ENCODE results near the gene HSPA1B.
A peak's percentile ranks its signal among the peaks of the same experiment; 100 is the strongest.
"Not testable (repeated sequence)": the region's sequence is repeated elsewhere in the genome, so short reads cannot be mapped to it uniquely, and the experiment has no call there.

HSPA1B gene

DNA sequence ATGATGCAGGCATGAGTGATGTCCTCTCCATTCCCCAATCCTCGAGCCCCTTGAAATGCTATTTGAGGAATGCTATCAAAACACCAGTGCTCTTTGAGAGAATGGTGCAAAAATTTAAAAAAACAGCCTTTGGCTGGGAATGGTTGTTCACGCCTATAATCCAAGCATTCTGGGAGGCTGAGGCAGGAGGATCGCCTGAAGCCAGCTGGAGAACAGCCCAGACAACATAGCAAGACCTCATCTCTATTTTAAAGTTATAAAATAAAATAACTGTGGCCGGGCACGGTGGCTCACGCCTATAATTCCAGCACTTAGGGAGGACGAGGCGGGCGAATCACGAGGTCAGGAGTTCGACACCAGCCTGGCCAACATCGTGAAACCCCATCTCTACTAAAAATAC is 27.8 kb upstream of the HSPA1B start:
- DNase-seq: no peak

- not testable (repeated sequence) for DNase-seq
Observed at GRCh38 chr6:31801031-31801927, 26.3 kb upstream of the HSPA1B start.

GRCh38 chr6:31805939-31806469 is 21.5 kb upstream of the HSPA1B start:
- DNase-seq: no peak

- DNase-seq: peak; percentile 97 to 98
Observed at GRCh38 chr6:31806470-31807272, 20.9 kb upstream of the HSPA1B start, which contains the start of gene LSM2. Gene LSM2 (minus strand): TSS chr6:31806966. CDS start chr6:31806757, 209 bp downstream.

- DNase-seq: not testable (repeated sequence)
Observed at GRCh38 chr6:31808599-31808998, 18.9 kb upstream of the HSPA1B start.

DNA sequence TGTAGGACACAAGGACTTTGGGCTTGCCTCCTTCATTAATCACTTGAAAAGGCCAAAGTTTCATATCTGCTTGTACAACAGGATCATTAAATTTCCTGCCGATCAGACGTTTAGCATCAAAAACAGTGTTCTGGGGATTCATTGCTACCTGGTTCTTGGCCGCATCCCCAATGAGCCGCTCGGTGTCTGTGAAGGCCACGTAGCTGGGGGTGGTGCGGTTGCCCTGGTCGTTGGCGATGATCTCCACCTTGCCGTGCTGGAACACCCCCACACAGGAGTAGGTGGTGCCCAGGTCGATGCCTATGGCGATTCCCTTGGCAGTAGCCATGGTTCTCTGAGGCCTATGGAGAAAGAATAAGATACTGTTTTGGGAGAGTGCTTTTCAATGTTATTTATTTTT is 15.9 kb upstream of the HSPA1B start:
- DNase-seq: no peak

GRCh38 chr6:31813465-31813849 is 14.1 kb upstream of the HSPA1B start:
- no peak for DNase-seq

DNA sequence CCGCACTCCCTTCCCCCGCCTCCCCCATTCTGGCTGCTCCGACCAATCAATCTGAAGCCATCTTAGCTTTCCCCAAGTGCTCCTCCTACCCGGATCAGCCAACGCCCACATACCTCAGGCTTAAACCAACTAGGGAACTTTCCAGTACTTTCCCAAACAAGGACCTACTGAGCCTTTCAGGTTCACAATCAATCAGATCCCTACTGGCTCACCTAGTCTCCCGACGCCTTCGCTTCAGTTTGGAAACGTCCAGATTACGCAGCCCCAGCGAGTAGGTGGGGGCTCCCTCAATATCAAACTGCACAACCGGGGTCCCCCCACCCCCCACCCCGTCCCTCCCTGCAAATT is 12.9 kb upstream of the HSPA1B start:
- peak; percentile 74 to 75 for DNase-seq

- DNase-seq: peak; percentile 60 to 72
Observed at GRCh38 chr6:31815025-31815838, 12.3 kb upstream of the HSPA1B start, which contains the start of the genes HSPA1A and HSPA1L. Gene HSPA1A (plus strand): TSS chr6:31815543. CDS start chr6:31815757, 214 bp downstream. Gene HSPA1L (minus strand): TSS chr6:31815283. CDS start chr6:31811972, 3,311 bp downstream.

DNA sequence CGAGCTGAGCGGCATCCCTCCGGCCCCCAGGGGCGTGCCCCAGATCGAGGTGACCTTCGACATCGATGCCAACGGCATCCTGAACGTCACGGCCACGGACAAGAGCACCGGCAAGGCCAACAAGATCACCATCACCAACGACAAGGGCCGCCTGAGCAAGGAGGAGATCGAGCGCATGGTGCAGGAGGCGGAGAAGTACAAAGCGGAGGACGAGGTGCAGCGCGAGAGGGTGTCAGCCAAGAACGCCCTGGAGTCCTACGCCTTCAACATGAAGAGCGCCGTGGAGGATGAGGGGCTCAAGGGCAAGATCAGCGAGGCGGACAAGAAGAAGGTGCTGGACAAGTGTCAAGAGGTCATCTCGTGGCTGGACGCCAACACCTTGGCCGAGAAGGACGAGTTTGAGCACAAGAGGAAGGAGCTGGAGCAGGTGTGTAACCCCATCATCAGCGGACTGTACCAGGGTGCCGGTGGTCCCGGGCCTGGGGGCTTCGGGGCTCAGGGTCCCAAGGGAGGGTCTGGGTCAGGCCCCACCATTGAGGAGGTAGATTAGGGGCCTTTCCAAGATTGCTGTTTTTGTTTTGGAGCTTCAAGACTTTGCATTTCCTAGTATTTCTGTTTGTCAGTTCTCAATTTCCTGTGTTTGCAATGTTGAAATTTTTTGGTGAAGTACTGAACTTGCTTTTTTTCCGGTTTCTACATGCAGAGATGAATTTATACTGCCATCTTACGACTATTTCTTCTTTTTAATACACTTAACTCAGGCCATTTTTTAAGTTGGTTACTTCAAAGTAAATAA is 10.2 kb upstream of the HSPA1B start:
- peak in 1 of 2 donors; percentile 14 for DNase-seq

DNA sequence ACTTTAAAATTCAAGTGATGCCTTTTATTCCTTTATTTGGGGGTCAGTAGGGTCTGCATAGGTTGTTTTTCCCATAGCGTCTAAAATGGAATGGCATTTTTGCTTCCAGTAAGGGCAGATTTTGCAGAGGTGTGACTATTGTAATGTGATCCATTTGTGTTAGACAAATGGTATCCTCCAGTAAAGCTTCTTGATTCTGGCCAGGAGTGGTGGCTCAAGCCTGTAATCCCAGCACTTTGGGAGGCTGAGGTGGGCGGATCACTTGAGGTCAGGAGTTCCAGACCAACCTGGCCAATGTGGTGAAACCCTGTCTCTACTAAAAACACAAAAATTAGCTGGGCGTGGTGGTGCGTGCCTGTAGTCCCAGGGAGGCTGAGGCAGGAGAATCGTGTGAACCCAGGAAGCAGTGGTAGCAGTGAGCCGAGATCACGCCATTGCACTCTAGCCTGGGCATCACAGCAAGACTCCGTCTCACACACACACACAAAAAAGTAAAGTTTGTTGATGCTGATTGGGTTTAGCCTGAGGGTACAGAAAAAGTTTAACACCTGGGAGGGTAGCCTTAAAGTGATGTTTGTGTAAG is 9.5 kb upstream of the HSPA1B start:
- not testable (repeated sequence) for DNase-seq

DNA sequence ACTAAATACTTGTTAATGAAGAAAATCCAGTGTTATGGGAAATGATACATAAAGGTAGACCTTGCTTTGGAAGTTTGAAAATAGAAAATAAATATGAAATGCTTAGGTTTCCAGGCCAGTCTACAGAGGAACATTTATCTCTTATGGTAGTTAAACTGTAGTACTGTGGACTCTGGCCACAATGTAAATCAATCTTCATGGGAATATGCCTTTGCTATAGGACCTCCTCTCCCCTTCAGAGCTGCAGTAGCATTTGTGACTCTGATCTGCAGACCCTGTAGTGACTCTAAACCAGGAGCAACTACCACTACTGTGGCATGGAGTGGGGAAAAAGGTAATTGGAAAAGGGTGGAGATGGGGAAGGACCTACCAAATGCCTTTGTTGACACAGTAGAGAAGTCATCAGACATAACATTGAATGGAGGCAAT is 7.7 kb upstream of the HSPA1B start:
- no peak for DNase-seq

GRCh38 chr6:31820399-31820798 is 7.1 kb upstream of the HSPA1B start:
- DNase-seq: not testable (repeated sequence)

DNA sequence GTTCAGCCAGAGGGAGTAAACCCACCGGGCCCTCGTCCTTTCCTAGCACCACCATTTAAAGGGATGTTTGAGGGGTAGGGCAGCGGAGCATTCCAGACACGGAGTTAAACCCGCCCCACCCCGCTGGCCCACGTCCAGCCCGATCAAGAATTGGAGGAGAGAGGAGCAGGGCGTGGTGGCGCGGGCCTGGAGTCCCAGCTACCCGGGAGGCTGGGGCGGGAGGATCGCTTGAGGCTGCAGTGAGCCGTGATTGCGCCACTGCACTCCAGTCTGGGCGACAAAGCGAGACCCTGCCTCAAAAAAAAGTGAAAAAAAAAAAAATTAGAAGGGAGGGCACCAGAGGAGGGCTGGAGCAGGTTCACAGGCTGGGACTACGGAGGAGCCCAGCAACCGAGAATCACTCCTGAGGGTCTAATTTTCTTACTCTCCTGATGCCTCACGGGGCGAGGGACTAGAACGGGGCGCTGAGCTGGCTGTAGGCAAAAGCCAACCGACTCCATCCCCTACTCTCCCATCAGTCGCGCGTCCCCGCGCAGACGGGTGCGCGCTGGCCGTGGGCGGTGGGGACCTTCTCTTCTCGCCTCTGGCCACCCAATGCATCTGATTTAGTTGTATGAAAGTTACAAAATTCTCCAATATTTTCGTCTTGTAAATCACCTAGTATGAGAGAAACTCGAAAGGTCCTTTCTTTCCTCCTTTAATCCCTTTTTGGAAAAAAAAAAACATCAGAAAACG is 6.1 kb upstream of the HSPA1B start:
- peak; percentile 78 to 82 for DNase-seq

- DNase-seq: peak; percentile 65 to 70
Observed at GRCh38 chr6:31822036-31822821, 5.3 kb upstream of the HSPA1B start.

DNA sequence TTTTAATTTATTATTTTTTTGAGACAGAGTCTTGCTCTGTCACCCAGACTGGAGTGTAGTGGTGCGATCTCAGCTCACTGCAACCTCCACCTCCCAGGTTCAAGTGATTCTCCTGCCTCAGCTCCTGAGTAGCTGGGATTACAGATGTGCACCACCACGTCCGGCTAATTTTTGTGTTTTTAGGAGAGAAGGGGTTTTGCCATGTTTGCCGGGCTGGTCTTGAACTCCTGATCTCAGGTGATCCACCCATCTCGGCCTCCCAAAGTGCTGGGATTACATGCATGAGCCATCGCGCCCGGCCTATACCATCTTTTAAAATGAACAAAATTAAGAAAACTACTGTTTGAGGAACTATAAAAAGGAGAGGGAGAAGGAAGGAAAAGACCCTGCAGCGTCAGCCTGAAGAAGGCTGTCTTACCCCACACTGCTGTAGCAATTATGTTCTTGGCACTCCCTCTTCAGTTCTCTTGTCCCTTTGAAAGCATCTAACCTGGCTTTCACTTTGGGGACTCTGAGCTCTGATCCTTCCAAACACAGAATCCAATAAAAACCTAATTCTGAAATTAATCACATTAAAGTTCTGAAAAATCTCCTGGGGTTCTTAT is 3.8 kb upstream of the HSPA1B start:
- not testable (repeated sequence) for DNase-seq

GRCh38 chr6:31825553-31825952 is 2.0 kb upstream of the HSPA1B start:
- no peak for DNase-seq

DNA sequence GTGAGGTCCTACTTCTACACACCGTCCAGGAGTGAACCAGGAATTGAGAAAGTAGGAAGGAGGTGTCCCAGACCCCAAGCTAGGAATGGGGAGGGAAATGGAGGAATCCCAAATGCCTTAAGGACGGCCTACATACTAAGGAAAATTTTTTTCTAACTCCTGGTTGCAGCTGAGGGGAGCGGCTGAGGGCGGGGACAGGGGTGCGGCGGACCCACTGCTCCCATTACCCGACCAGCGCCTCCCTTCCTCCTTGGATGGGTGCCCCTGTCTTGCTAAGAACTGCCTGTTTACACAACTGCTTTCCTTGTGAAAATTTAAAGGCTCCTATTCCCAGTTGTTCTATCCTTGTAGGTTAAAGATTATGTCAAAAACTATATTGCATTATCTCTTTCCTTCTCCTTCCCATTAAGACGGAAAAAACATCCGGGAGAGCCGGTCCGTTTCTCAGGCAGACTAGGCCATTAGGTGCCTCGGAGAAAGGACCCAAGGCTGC is 699 bp upstream of the HSPA1B start:
- peak in 1 of 2 donors; percentile 58 for DNase-seq

Measured in stimulated activated CD4-positive, alpha-beta T cell treated with anti-CD3 and anti-CD28 coated beads, Interleukin-2, amount 100 ng/mL, for 24 hours (primary cell).